Aorta (tissue), 5 donors: ENCODE data around the gene SYTL3. TPM values are rescaled to one million over a fixed set of nuclear protein-coding genes. Genes with fewer than 3 reads are reported as not detected.

Experiments
- ATAC-seq: fragments of 200-7000 bp; cut with Tn5 transposase; one replicate; pipeline ENCODE4 v1.9.1; 2022; ENCODE audit warnings: moderate library complexity; ENCODE audit not compliant: low FRiP score
- DNase-seq, 2 donors: peaks; one replicate each; pipeline ENCODE4 v3.0.0-alpha.2; 2020
- H3K27ac ChIP-seq, 2 donors: one replicate each; pipeline ENCODE4 v1.5.1; 2013; ENCODE audit warnings: low read length in 2 of 2, mild to moderate bottlenecking in 2 of 2, moderate library complexity in 2 of 2, control low read depth in 1 of 2, inconsistent platforms in 1 of 2, low read depth in 1 of 2
- H3K27me3 ChIP-seq, 2 donors: one replicate each; pipeline ENCODE4 v1.6.1; 2013; ENCODE audit warnings: control low read depth in 1 of 2, low read length in 1 of 2, mild to moderate bottlenecking in 1 of 2, moderate library complexity in 1 of 2; ENCODE audit not compliant: insufficient read depth in 2 of 2, control insufficient read depth in 1 of 2
- H3K36me3 ChIP-seq, 2 donors: one replicate each; pipeline ENCODE4 v1.6.1; 2013; ENCODE audit warnings: control low read depth in 1 of 2, low read length in 1 of 2, mild to moderate bottlenecking in 1 of 2; ENCODE audit not compliant: insufficient read depth in 2 of 2, control insufficient read depth in 1 of 2
- H3K4me1 ChIP-seq, 2 donors: one replicate each; pipeline ENCODE4 v1.6.1; 2013; ENCODE audit warnings: low read length in 2 of 2, control low read depth in 1 of 2, mild to moderate bottlenecking in 1 of 2, moderate library complexity in 1 of 2; ENCODE audit not compliant: insufficient read depth in 2 of 2, control insufficient read depth in 1 of 2
- H3K4me3 ChIP-seq, 2 donors: one replicate each; pipeline ENCODE4 v1.5.1; 2013; ENCODE audit warnings: low read length in 2 of 2, control low read depth in 1 of 2, mild to moderate bottlenecking in 1 of 2
- H3K9me3 ChIP-seq: one replicate; pipeline ENCODE4 v1.6.1; 2013; ENCODE audit warnings: mild to moderate bottlenecking, low read length; ENCODE audit not compliant: control insufficient read depth
- WGBS, 2 donors: extraction: QIAGEN DNeasy Blood & Tissue Kit; methylation state at CpG; one replicate each; pipeline ENCODE4 v1.1.7; 2013; 5-methylcytosine and 5-hydroxymethylcytosine counted together
- intact Hi-C, 2 donors: fragments of 100-400 bp; cut with DNase I; formaldehyde crosslinking; loops; one replicate each; pipeline versions ENCODE4 v1.14.2 to v1.15.0; 2022
- polyA plus RNA-seq, 2 donors: library from polyadenylated mRNA; stranded (reverse); fragments of 200-250 nt; gene quantifications; one replicate each; pipeline ENCODE4 v1.2.3, GENCODE V29; 2013
- total RNA-seq, 2 donors: library from RNA; stranded (reverse); fragmentation: NEBNext Ultra II Directional; extraction: Animal tissue kit (Norgen Biotek cat#: 25700); gene quantifications; one replicate each; pipeline ENCODE4 v1.2.1, GENCODE V29; 2021
- donor health status: healthy with polysubstance abuse.
- donor health status: Bipolar disorder and iron deficiency.
- donor health status: DM: no; HTN: no; CAD: no.
- donor health status: DM: no; HTN: no; CAD: no.
- donor health status: DM: yes; HTN: yes; CAD: no.

Gene SYTL3
- total and polyA plus RNA-seq, 4 donors = 0.64 to 4.7 (median 2.4) TPM

GRCh38 chr6:158759966-158760617, 110.2 kb downstream of the SYTL3 start:
- intact Hi-C loops = no loop called here

GRCh38 chr6:158760618-158761250, 110.9 kb downstream of the SYTL3 start:
- Histone ChIP-seq H3K4me3 (no peak overlapping the region), H3K36me3 (no peaks in the 10 kb centered on the region), H3K4me1 (no peaks in the 10 kb centered on the region), H3K27ac (no peak overlapping the region), H3K9me3 (no peaks in the 10 kb centered on the region), H3K27me3 (no peaks in the 10 kb centered on the region)
- intact Hi-C loops = no loop called here
- whole genome bisulfite sequencing, 2 donors = 88% methylated on average over 17 of the region's 17 CpGs
- DNase-seq = no peak
- no peak for ATAC-seq

More at GRCh38 chr6:158759966-158760617, 110.2 kb downstream of the SYTL3 start:
- H3K36me3 ChIP-seq = no peaks in the 10 kb centered on the region
- H3K27ac ChIP-seq = no peak overlapping the region
- H3K27me3 ChIP-seq = no peaks in the 10 kb centered on the region
- H3K4me1 ChIP-seq = no peaks in the 10 kb centered on the region
- no peak for DNase-seq
- no peak overlapping the region for H3K4me3 ChIP-seq
- no peak for ATAC-seq
- H3K9me3 ChIP-seq = no peaks in the 10 kb centered on the region
- WGBS, 2 donors = 87 to 94% methylated on average over 7 of the region's 7 CpGs

- intact Hi-C loops = loop anchor here in 1 of 2 donors (2.0 kb wide), 1 partner anchor 55 kb away; no protein-coding TSS in a partner anchor
- Histone ChIP-seq H3K4me3 (no peak overlapping the region), H3K4me1 (no peaks in the 10 kb centered on the region), H3K27ac (no peak overlapping the region), H3K27me3 (no peaks in the 10 kb centered on the region), H3K36me3 (no peaks in the 10 kb centered on the region), H3K9me3 (no peaks in the 10 kb centered on the region)
- ATAC-seq = no peak
- DNase-seq = no peak
- 96 to 97% methylated on average over 10 of the region's 10 CpGs for WGBS, 2 donors
Measured at GRCh38 chr6:158761746-158762145, 111.9 kb downstream of the SYTL3 start.

- Histone ChIP-seq H3K36me3 (no peaks in the 10 kb centered on the region), H3K9me3 (no peaks in the 10 kb centered on the region), H3K4me3 (no peak overlapping the region), H3K4me1 (no peaks in the 10 kb centered on the region), H3K27ac (peak overlapping the region in 1 of 2 donors; percentile 28), H3K27me3 (no peaks in the 10 kb centered on the region)
- intact Hi-C loops = loop anchor here in 1 of 2 donors (2.0 kb wide), 1 partner anchor 54 kb away; no protein-coding TSS in a partner anchor
- peak; percentile 13 for ATAC-seq
- no peak for DNase-seq
- WGBS, 2 donors = 39 to 48% methylated on average over 12 of the region's 12 CpGs
Measured at GRCh38 chr6:158762787-158763433, 113.1 kb downstream of the SYTL3 start.

- Histone ChIP-seq H3K4me1 (no peaks in the 10 kb centered on the region), H3K9me3 (no peaks in the 10 kb centered on the region), H3K27ac (peak overlapping the region in 1 of 2 donors; percentile 28), H3K4me3 (no peak overlapping the region), H3K27me3 (no peaks in the 10 kb centered on the region), H3K36me3 (no peaks in the 10 kb centered on the region)
- ATAC-seq (no peak), DNase-seq (no peak)
- intact Hi-C loops = loop anchor here in 1 of 2 donors (2.0 kb wide), 1 partner anchor 53 kb away; no protein-coding TSS in a partner anchor
- 17 to 22% methylated on average over 11 of the region's 11 CpGs for WGBS, 2 donors
Measured at GRCh38 chr6:158763434-158764182, 113.8 kb downstream of the SYTL3 start.

GRCh38 chr6:158764183-158764849, 114.5 kb downstream of the SYTL3 start:
- 96 to 97% methylated on average over 14 of the region's 14 CpGs for WGBS, 2 donors
- H3K27ac ChIP-seq = no peak overlapping the region
- H3K4me1 ChIP-seq = no peaks in the 10 kb centered on the region
- no peaks in the 10 kb centered on the region for H3K27me3 ChIP-seq
- DNase-seq (no peak), ATAC-seq (no peak)
- H3K9me3 ChIP-seq = no peaks in the 10 kb centered on the region
- no peak overlapping the region for H3K4me3 ChIP-seq
- H3K36me3 ChIP-seq = peaks cover 0 to 3% of the 10 kb centered on the region in 2 donors
- intact Hi-C loops = no loop called here

GRCh38 chr6:158764926-158765325, 115.1 kb downstream of the SYTL3 start:
- DNase-seq (no peak), ATAC-seq (no peak)
- intact Hi-C loops = no loop called here
- H3K9me3 ChIP-seq = no peaks in the 10 kb centered on the region
- 94 to 96% methylated on average over 9 of the region's 9 CpGs for WGBS, 2 donors
- no peaks in the 10 kb centered on the region for H3K4me1 ChIP-seq
- no peaks in the 10 kb centered on the region for H3K27me3 ChIP-seq
- peaks cover 0 to 6% of the 10 kb centered on the region in 2 donors for H3K36me3 ChIP-seq
- no peak overlapping the region for H3K4me3 ChIP-seq
- no peak overlapping the region for H3K27ac ChIP-seq

GRCh38 chr6:158765499-158766068, 115.7 kb downstream of the SYTL3 start:
- no peak overlapping the region for H3K4me3 ChIP-seq
- H3K9me3 ChIP-seq = no peaks in the 10 kb centered on the region
- H3K36me3 ChIP-seq = peaks cover 0 to 7% of the 10 kb centered on the region in 2 donors
- DNase-seq = no peak
- intact Hi-C loops = no loop called here
- no peak for ATAC-seq
- no peaks in the 10 kb centered on the region for H3K4me1 ChIP-seq
- H3K27ac ChIP-seq = no peak overlapping the region
- WGBS, 2 donors = 84 to 88% methylated on average over 13 of the region's 13 CpGs
- no peaks in the 10 kb centered on the region for H3K27me3 ChIP-seq
